T47D (cell line): ENCODE data around the gene SMIM33.
A peak's percentile ranks its signal among the peaks of the same experiment; 100 is the strongest.

Experiments
- DNase-seq, 2 experiments: peaks; one replicate each; pipeline versions ENCODE4 v3.0.0 to v3.0.0-alpha.2; 2011 to 2012; ENCODE audit warnings: low read depth in 1 of 2, low spot score in 1 of 2
- JUND ChIP-seq: IDR thresholded peaks from 2 replicates; pipeline ENCODE4 v1.6.1; 2012; ENCODE audit warnings: low read depth
- in situ Hi-C: cut with HindIII; loops from 2 replicates; pipeline ENCODE4 v1.10.0; 2016; ENCODE audit warnings: low sequenced_read_pairs, low pct_unique_long_range_greater_than_20kb

The SMIM33 gene

DNA sequence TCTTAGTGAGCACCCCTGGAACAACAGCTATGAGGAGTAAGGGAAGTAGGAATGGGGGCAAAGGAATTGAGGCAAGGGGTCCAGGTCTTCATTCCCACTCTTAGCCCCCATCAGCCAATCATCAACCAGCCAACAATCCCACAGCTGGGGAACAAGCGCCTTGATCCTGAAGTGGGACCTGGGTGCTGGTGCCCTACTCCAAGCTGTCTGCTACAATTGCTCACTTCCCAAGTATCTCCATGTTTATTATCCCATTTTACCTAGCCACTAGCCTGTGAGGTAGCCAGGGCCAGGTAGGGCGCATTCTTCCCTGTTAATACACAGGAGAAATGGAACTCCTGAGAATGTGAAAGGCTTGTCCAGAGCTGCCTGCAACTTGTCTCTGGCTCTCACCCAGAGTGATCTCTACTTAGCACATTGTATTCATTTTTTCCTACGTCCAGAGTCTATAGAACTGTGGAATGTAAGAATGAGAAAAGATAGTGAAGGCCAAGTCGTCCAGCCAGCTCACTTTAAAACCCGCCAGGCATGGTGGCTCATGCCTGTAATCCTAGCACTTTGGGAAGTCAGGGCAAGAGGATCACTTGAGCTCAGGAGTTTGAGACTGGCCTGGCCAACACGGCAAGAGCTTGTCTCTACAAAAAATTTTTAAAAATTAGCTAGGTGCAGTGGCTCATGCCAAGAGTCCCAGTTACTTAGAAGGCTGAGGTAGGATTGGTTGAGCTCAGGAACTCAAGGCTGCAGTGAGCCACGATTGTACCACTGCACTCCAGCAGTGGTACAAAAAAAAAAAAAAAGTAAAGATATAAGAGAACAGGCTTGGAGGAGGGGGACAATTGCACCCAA is 25.3 kb upstream of the SMIM33 start:
- in situ Hi-C loops, result no loop called here
- peak in 1 of 2 experiments; percentile 39 for DNase-seq
- TF ChIP-seq JUND, result no peak

DNA sequence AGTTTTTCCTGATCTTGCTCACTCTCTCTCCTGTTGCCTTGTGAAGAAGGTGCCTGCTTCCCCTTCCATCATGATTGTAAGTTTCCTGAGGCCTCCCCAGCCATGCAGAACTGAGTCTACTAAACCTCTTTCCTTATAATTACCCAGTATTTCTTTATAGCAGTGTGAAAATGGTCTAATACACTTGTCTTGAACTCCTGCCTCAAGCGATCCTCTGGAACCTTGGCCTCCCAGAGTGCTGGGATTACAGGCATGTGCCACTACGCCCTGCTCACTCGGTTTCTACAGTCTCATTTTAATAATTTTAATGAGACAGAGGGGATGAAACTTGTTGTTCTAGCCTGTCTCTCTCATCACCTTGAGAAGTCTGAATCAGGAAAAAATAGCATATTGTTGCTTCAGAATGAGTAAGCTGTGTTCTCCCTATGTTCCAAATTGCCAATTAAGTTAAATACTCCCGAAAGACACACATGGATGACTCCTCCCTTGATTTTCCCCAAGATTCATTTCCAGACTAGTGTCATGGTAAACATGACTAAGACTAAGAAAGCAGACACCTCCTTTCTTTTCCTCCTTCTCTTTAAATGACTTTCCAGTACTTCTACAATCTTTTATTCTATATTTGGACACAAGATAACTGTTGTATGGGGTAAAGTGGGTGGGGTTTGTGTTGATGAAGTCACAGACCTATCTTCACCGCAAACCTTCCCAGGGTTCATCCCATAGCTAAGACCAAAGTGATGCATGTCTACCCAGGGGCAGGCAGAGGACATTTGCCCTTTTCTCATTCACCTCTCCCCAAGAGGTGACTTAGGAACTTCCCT is 23.6 kb upstream of the SMIM33 start:
- in situ Hi-C loops, result no loop called here
- TF ChIP-seq JUND, result no peak
- no peak for DNase-seq

DNA sequence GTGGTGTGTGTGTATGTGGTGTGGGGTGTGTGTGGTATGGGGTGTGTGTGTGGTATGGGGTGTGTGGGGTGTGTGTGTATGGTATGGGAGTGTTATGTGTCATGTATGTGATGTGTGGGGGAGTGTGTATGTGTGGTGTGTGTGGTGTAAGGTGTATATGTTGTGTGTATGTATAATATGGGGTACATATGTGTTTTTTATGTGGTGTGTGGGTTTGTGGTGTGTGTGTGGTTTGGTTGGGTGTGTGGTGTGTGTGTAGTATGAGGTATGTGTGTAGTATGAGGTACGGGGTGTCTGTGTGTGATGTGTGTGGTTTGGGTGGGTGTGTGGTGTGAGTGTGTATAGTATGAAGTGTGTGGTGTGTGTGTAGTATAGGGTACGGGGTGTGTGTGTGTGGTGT is 19.6 kb upstream of the SMIM33 start:
- in situ Hi-C loops, result no loop called here
- no peak for TF ChIP-seq JUND
- DNase-seq, result no peak

DNA sequence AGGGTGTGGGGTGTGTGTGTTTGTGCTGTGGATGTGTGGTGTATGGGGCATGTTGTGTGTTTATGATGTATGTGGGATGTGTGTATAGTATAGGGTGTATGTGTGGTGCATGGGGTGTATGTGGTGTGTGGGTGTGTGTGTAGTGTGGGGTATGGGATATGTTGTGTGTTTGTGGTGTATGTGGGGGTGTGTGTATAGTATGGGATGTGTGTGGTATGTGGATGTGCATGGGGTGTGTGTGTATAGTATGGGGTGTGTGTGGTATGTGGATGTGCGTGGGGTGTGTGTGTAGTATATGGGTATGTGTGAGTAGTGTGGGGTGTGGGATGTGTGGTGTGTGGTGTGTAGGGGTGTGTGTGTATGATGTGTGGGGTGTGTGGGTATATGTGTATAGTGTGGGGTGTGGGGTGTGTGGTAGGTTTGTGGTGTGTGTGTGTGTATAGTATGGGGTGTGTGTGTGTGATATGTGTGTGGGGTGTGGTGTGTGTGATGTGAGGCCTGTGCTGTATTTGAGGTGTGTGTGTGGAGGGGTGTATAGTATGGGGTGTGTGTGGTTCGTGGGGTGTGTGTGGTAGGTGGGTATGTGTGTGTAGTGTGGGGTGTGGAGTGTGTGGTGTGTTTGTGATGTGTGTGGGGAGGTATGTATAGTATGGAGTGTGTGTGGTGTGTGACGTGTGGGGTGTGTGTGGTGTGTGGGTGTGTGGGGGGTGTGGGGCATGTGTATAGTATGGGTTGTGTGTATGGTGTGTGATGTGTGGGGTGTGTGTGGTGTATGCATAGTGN is 18.7 kb upstream of the SMIM33 start:
- in situ Hi-C loops, result no loop called here
- no peak for TF ChIP-seq JUND
- DNase-seq, result no peak

DNA sequence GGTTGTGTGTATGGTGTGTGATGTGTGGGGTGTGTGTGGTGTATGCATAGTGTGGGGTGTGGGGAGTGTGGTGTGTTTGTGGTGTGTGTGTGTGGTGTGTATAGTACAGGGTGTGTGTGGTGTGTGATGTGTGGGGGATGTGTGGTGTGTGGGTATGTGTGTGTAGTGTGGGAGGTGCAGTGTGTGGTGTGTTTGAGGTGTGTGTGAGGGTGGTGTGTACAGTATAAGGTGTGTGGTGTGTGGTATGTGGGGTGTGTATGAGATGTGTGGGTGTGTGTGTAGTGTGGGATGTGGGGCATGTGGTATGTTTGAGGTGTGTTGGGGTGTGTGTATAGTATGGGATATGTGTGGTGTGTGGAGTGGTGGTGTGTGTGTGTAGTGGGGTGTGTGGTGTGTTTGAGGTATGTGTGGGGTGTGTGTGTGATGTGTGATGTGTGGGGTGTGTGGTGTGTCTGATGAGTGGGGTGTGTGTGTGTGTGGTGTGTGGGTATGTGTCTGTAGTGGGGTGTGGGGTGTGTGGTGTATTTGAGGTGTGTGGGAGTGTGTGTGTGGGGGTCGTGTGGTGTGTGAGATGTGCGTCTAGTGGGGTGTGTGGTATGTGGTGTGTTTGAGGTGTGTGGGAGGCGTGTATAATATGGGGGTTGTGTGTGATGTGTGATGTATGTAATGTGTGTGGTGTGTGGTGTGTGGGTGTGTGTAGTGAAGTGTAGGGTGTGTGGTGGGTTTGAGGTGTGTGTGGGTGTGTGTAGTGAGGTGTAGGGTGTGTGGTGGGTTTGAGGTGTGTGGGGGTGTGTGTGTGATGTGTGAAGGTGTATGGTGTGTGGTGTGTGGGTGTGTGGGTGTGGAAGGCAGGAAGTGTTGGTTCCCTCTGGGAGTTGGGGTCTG is 16.9 kb upstream of the SMIM33 start:
- in situ Hi-C loops, result no loop called here
- no peak for DNase-seq
- no peak for TF ChIP-seq JUND

DNA sequence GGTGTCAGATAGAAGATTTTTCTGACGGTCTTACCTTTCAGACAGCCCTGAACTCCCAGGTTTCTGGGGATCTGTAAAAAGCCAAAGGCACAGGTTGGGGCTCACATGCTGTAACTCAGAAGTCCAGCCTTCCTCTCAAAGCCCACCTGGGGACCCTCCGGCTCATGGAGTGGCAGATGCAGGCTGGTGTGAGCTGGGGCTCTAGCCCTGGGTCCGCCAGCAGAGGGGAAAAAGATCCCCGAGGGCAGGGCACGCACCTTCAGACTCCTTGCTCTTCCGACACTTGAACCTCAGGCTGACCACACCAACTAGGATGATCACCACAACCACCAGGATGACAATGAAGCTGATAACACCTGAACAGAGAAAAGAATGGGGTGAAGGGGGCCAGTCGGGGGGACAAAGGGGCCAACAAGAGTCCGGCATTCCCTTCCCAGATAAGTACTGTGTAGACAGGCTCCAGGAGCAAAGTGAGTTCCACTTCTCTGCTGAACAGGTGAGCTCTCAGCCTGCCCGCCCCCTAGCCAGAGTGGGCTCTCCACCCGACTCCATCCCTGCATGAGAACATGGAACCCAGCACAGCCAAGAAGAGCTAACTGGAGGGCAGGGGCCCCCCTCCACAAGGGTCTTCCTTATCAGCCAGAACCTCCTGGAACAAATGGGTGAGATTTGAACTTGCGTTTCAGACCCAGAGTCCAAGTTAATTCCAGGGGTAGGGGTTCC is 16.1 kb upstream of the SMIM33 start:
- in situ Hi-C loops, result no loop called here
- TF ChIP-seq JUND, result no peak
- no peak for DNase-seq

DNA sequence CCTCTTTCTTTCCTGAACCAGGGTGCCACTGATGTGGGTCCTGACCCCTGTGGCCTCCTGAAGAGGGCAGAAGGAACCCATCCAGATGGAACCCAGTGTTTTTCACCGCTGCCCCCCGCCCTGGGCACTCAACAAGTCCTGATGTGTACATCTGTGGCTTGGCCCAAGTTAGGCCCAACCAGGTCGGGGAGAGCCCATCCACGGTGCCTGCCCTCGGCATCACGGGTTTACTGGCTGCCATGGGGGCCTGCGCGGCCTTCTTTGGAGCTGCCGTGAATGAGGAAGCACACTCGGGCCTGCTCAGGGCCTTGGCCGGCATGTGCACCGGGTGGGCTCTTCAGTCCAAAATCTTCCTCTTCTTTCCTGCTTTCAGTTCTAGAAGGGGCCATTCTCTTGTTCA is 14.0 kb upstream of the SMIM33 start:
- no peak for DNase-seq
- in situ Hi-C loops, result no loop called here
- no peak for TF ChIP-seq JUND

DNA sequence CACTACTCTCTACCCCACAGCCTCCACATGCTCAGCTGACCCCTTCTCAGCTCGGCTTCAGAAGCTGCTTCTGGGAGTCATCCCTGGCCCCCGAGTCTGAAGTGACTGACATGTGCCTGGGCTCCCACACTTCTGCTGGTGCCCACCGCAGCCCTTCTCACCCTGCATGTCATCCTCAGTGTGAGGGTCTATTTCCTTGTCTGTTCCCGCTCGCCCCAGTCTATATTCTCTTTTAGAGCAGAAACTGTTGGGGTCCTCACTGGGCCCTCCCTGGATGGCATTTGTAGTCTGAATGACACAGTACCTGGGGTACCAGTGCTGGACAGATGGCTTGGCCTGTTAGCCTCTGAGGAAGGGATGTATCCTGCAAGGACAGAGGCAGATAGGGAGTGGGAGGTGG is 13.6 kb upstream of the SMIM33 start:
- no peak for TF ChIP-seq JUND
- no peak for DNase-seq
- in situ Hi-C loops, result no loop called here

DNA sequence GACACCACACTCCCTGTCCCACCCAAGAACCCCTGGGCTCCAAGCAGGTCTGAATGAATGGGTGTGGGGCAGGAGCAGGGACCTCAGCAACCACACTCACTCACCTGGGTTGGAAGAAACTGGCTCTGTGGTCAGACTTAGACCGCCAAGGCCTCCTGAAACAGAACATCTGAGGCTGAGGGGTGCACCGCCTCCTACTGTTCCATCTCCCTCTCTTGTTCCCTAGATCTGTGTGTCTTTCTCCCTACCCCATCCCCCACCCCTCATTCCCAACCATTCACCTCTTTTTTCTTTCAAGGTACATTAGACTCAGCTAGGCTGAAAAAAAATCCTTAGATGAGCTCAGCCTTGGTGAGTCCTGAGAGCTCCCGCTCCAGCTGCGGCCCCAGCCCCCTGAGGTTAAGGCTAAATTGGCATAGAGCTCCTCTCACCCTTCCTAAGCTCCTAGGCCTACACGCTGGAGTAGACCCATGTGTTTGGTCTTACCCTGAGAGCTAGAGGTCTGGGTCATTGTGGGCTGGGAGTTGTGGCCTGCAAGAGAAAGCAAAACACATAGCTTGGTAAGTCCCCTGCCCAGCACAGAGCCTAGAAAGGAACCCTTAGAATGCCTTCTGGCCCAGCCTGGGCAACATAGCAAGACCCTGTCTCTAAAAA is 13.0 kb upstream of the SMIM33 start:
- in situ Hi-C loops, result no loop called here
- no peak for DNase-seq
- no peak for TF ChIP-seq JUND

DNA sequence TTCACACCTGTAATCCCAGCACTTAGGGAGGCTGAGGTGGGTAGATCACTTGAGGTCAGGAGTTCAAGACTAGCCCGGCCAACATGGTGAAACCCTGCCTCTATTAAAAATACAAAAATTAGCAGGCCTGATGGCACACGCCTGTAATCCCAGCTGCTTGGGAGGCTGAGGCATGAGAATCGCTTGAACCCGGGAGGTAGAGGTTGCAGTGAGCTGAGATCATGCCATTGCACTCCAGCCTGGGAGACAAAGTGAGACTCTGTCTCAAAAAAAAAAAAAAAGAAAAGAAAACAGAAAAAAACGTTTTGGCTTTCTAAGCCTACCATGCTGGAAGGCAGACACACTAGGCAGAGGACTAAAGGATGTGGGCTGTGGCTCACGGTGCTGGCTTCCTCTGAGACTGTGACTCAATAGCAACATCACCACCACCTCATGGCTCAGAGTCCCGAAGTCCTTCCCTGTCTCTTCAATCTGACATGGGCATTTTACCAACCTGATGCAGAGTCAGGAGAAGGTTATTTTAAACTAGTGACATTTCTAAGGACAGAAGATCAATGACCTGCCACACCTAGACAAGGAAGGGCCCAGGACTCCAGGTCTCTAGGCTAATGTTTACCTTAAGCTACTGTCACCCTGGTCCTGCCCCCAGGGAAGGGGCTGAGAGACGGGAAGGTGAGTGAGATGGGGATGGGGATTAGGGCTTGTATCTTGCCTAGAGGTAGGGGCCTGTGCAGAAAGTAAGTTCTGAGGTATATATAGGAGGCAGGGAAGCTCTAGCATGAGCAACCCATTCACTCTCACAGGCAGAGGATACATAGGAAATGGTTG is 12.0 kb upstream of the SMIM33 start:
- in situ Hi-C loops, result no loop called here
- DNase-seq, result no peak
- no peak for TF ChIP-seq JUND
